HAP-1 (cell line): Measurements from ENCODE around the gene SYT15B.
"Not testable (repeated sequence)": the region's sequence is repeated elsewhere in the genome, so short reads cannot be mapped to it uniquely, and the experiment has no call there.

Source experiments
- DNase-seq, 2 experiments: peaks; one replicate each; pipeline ENCODE4 v3.0.0-alpha.2; 2016 to 2020; ENCODE audit warnings: low spot score in 2 of 2
- H3K27me3 ChIP-seq: fragments of 250-450 bp; sonication (Bioruptor Pico); 2 replicates; pipeline ENCODE4 v1.5.1; 2020; ENCODE audit warnings: low read depth, mild to moderate bottlenecking, moderate library complexity
- H3K36me3 ChIP-seq: fragments of 250-450 bp; sonication (Bioruptor Pico); replicated peaks from 2 replicates; pipeline ENCODE4 v1.5.1; 2020; ENCODE audit warnings: mild to moderate bottlenecking
- H3K4me1 ChIP-seq: fragments of 250-450 bp; sonication (Bioruptor Pico); 2 replicates; pipeline ENCODE4 v1.5.1; 2020; ENCODE audit warnings: mild to moderate bottlenecking
- H3K4me3 ChIP-seq: fragments of 250-450 bp; sonication (Bioruptor Pico); 2 replicates; pipeline ENCODE4 v1.5.1; 2020; ENCODE audit warnings: mild to moderate bottlenecking, moderate library complexity
- H3K9me3 ChIP-seq: fragments of 250-450 bp; sonication (Bioruptor Pico); 2 replicates; pipeline ENCODE4 v1.5.1; 2020; ENCODE audit warnings: mild to moderate bottlenecking, moderate library complexity
- in situ Hi-C: fragments of 300-500 bp; cut with MboI; formaldehyde crosslinking; loops from 3 replicates; pipeline ENCODE4 v1.14.3; 2020; ENCODE audit warnings: low sequenced_read_pairs, inconsistent platforms, mixed read lengths

SYT15B gene

GRCh38 chr10:47751821-47752220, 11.6 kb downstream of the SYT15B start:
- H3K27me3 ChIP-seq, H3K4me1 ChIP-seq, H3K9me3 ChIP-seq, H3K36me3 ChIP-seq, DNase-seq, H3K4me3 ChIP-seq, in situ Hi-C loops: not testable (repeated sequence)

- in situ Hi-C loops, H3K9me3 ChIP-seq, H3K4me1 ChIP-seq, DNase-seq, H3K4me3 ChIP-seq, H3K36me3 ChIP-seq, H3K27me3 ChIP-seq: not testable (repeated sequence)
Measured at GRCh38 chr10:47750360-47750759, 13.0 kb downstream of the SYT15B start.

- H3K36me3 ChIP-seq, H3K27me3 ChIP-seq, DNase-seq, in situ Hi-C loops, H3K4me3 ChIP-seq, H3K4me1 ChIP-seq, H3K9me3 ChIP-seq: not testable (repeated sequence)
Measured at GRCh38 chr10:47746780-47747376, 16.5 kb downstream of the SYT15B start.

GRCh38 chr10:47744881-47745280, 18.5 kb downstream of the SYT15B start:
- H3K4me1 ChIP-seq, H3K27me3 ChIP-seq, in situ Hi-C loops: not testable (repeated sequence)

GRCh38 chr10:47743611-47744550, 19.5 kb downstream of the SYT15B start:
- H3K9me3 ChIP-seq, H3K4me3 ChIP-seq, H3K27me3 ChIP-seq, in situ Hi-C loops, H3K4me1 ChIP-seq, H3K36me3 ChIP-seq: not testable (repeated sequence)
- peak in 1 of 2 experiments; percentile 46 for DNase-seq

More at GRCh38 chr10:47744881-47745280, 18.5 kb downstream of the SYT15B start:
- H3K4me3 ChIP-seq, DNase-seq, H3K36me3 ChIP-seq, H3K9me3 ChIP-seq: not testable (repeated sequence)

GRCh38 chr10:47740868-47741267, 22.5 kb downstream of the SYT15B start:
- in situ Hi-C loops, H3K4me1 ChIP-seq, DNase-seq: not testable (repeated sequence)

GRCh38 chr10:47730911-47731310, 32.5 kb downstream of the SYT15B start:
- H3K9me3 ChIP-seq, in situ Hi-C loops, H3K27me3 ChIP-seq, H3K4me1 ChIP-seq, DNase-seq, H3K36me3 ChIP-seq, H3K4me3 ChIP-seq: not testable (repeated sequence)

More at GRCh38 chr10:47740868-47741267, 22.5 kb downstream of the SYT15B start:
- not testable (repeated sequence) for H3K4me3 ChIP-seq, H3K27me3 ChIP-seq, H3K36me3 ChIP-seq, H3K9me3 ChIP-seq

- H3K4me3 ChIP-seq, H3K4me1 ChIP-seq, in situ Hi-C loops, H3K36me3 ChIP-seq, H3K9me3 ChIP-seq, DNase-seq, H3K27me3 ChIP-seq: not testable (repeated sequence)
Measured at GRCh38 chr10:47725740-47726139, 37.7 kb downstream of the SYT15B start.

GRCh38 chr10:47725047-47725446, 38.3 kb downstream of the SYT15B start:
- H3K27me3 ChIP-seq, in situ Hi-C loops, H3K4me3 ChIP-seq, H3K4me1 ChIP-seq, DNase-seq, H3K9me3 ChIP-seq, H3K36me3 ChIP-seq: not testable (repeated sequence)

GRCh38 chr10:47724119-47724518, 39.3 kb downstream of the SYT15B start:
- DNase-seq, in situ Hi-C loops, H3K4me1 ChIP-seq, H3K27me3 ChIP-seq, H3K4me3 ChIP-seq, H3K9me3 ChIP-seq, H3K36me3 ChIP-seq: not testable (repeated sequence)

- H3K27me3 ChIP-seq, DNase-seq, in situ Hi-C loops, H3K4me3 ChIP-seq, H3K36me3 ChIP-seq, H3K4me1 ChIP-seq, H3K9me3 ChIP-seq: not testable (repeated sequence)
Measured at GRCh38 chr10:47723362-47723761, 40.0 kb downstream of the SYT15B start.

GRCh38 chr10:47717011-47717769, 46.2 kb downstream of the SYT15B start:
- H3K4me3 ChIP-seq, H3K36me3 ChIP-seq, in situ Hi-C loops, H3K4me1 ChIP-seq, DNase-seq, H3K27me3 ChIP-seq, H3K9me3 ChIP-seq: not testable (repeated sequence)
